ENCODE results near the gene ZNF385B.

ZNF385B gene

GRCh38 chr2:179744401-179744800 lies 117.0 kb downstream of the ZNF385B start:
- Histone ChIP-seq H3K79me2 (ENCODE audit: control insufficient read depth, insufficient read depth, low read length, poor library complexity) (no peaks in the 10 kb centered on the region), H2AFZ (ENCODE audit: insufficient read depth, low read length, poor library complexity) (no peak overlapping the region), H4K12ac (ENCODE audit: low read depth, low read length) (no peak overlapping the region), H3K18ac (ENCODE audit: low read length) (no peak overlapping the region), H3K4me2 (ENCODE audit: low read length) (no peak overlapping the region), H3K36me3 (ENCODE audit: control insufficient read depth in 1 of 2, insufficient read depth in 2 of 2, low read length in 2 of 2) (no peaks in the 10 kb centered on the region), H3K23ac (ENCODE audit: low read length) (no peak overlapping the region), H3K4me1 (ENCODE audit: control insufficient read depth in 1 of 2, insufficient read depth in 2 of 2, low read length in 2 of 2) (no peaks in the 10 kb centered on the region), H2BK120ac (ENCODE audit: insufficient read depth, low read length, poor library complexity) (no peak overlapping the region), H4K8ac (ENCODE audit: low read depth, low read length) (no peak overlapping the region), H3K4ac (ENCODE audit: low read depth, low read length) (no peak overlapping the region), H3K79me1 (ENCODE audit: low read length) (no peaks in the 10 kb centered on the region), H4K91ac (ENCODE audit: low read depth, low read length) (no peak overlapping the region), H2AK5ac (ENCODE audit: low read length) (no peak overlapping the region), H2BK5ac (ENCODE audit: low read depth, low read length, poor library complexity) (no peak overlapping the region), H3K27ac (ENCODE audit: low read depth, low read length) (no peak overlapping the region), H3K4me3 (ENCODE audit: low read depth, low read length) (no peak overlapping the region), H3K27me3 (ENCODE audit: insufficient read depth, low read length) (no peaks in the 10 kb centered on the region), H2BK12ac (ENCODE audit: low read length) (no peak overlapping the region), H3K9me3 (ENCODE audit: insufficient read depth, low read depth, low read length) (no peaks in the 10 kb centered on the region), H3K14ac (ENCODE audit: low read length) (no peak overlapping the region), H3K9ac (ENCODE audit: low read length) (no peak overlapping the region)
- WGBS (ENCODE audit: extremely low coverage, insufficient coverage, insufficient read length), result no CpG with 5 or more reads among the region's 5 CpGs
- no peak for DNase-seq

- H3K23ac ChIP-seq (ENCODE audit: low read length), result no peak overlapping the region
- no peaks in the 10 kb centered on the region for H3K4me1 ChIP-seq (ENCODE audit: control insufficient read depth in 1 of 2, insufficient read depth in 2 of 2, low read length in 2 of 2)
- H2BK5ac ChIP-seq (ENCODE audit: low read depth, low read length, poor library complexity), result no peak overlapping the region
- H3K14ac ChIP-seq (ENCODE audit: low read length), result no peak overlapping the region
- no peak overlapping the region for H3K27ac ChIP-seq (ENCODE audit: low read depth, low read length)
- no peak overlapping the region for H3K4ac ChIP-seq (ENCODE audit: low read depth, low read length)
- H3K18ac ChIP-seq (ENCODE audit: low read length), result no peak overlapping the region
- no peak overlapping the region for H2BK120ac ChIP-seq (ENCODE audit: insufficient read depth, low read length, poor library complexity)
- no peaks in the 10 kb centered on the region for H3K9me3 ChIP-seq (ENCODE audit: insufficient read depth, low read depth, low read length)
- H4K91ac ChIP-seq (ENCODE audit: low read depth, low read length), result no peak overlapping the region
- no peaks in the 10 kb centered on the region for H3K36me3 ChIP-seq (ENCODE audit: control insufficient read depth in 1 of 2, insufficient read depth in 2 of 2, low read length in 2 of 2)
- H2AK5ac ChIP-seq (ENCODE audit: low read length), result no peak overlapping the region
- no peak overlapping the region for H3K4me3 ChIP-seq (ENCODE audit: low read depth, low read length)
- H3K79me2 ChIP-seq (ENCODE audit: control insufficient read depth, insufficient read depth, low read length, poor library complexity), result no peaks in the 10 kb centered on the region
- DNase-seq, result no peak
- no peak overlapping the region for H3K4me2 ChIP-seq (ENCODE audit: low read length)
- no peaks in the 10 kb centered on the region for H3K27me3 ChIP-seq (ENCODE audit: insufficient read depth, low read length)
- H3K9ac ChIP-seq (ENCODE audit: low read length), result no peak overlapping the region
- no peak overlapping the region for H4K8ac ChIP-seq (ENCODE audit: low read depth, low read length)
- no peak overlapping the region for H2BK12ac ChIP-seq (ENCODE audit: low read length)
- H4K12ac ChIP-seq (ENCODE audit: low read depth, low read length), result no peak overlapping the region
- no peaks in the 10 kb centered on the region for H3K79me1 ChIP-seq (ENCODE audit: low read length)
- no peak overlapping the region for H2AFZ ChIP-seq (ENCODE audit: insufficient read depth, low read length, poor library complexity)
Measured at GRCh38 chr2:179741317-179741716, 120.1 kb downstream of the ZNF385B start.

- Histone ChIP-seq H3K18ac (ENCODE audit: low read length) (no peak overlapping the region), H3K4me2 (ENCODE audit: low read length) (no peak overlapping the region), H4K91ac (ENCODE audit: low read depth, low read length) (no peak overlapping the region), H3K27me3 (ENCODE audit: insufficient read depth, low read length) (no peaks in the 10 kb centered on the region), H3K4ac (ENCODE audit: low read depth, low read length) (no peak overlapping the region), H3K23ac (ENCODE audit: low read length) (no peak overlapping the region), H2AFZ (ENCODE audit: insufficient read depth, low read length, poor library complexity) (no peak overlapping the region), H3K4me1 (ENCODE audit: control insufficient read depth in 1 of 2, insufficient read depth in 2 of 2, low read length in 2 of 2) (no peaks in the 10 kb centered on the region), H2BK120ac (ENCODE audit: insufficient read depth, low read length, poor library complexity) (no peak overlapping the region), H3K36me3 (ENCODE audit: control insufficient read depth in 1 of 2, insufficient read depth in 2 of 2, low read length in 2 of 2) (no peaks in the 10 kb centered on the region), H3K79me2 (ENCODE audit: control insufficient read depth, insufficient read depth, low read length, poor library complexity) (no peaks in the 10 kb centered on the region), H2AK5ac (ENCODE audit: low read length) (no peak overlapping the region), H3K14ac (ENCODE audit: low read length) (no peak overlapping the region), H3K9me3 (ENCODE audit: insufficient read depth, low read depth, low read length) (no peaks in the 10 kb centered on the region), H4K12ac (ENCODE audit: low read depth, low read length) (no peak overlapping the region), H3K4me3 (ENCODE audit: low read depth, low read length) (no peak overlapping the region), H3K9ac (ENCODE audit: low read length) (no peak overlapping the region), H3K79me1 (ENCODE audit: low read length) (no peaks in the 10 kb centered on the region), H2BK12ac (ENCODE audit: low read length) (no peak overlapping the region), H2BK5ac (ENCODE audit: low read depth, low read length, poor library complexity) (no peak overlapping the region), H4K8ac (ENCODE audit: low read depth, low read length) (no peak overlapping the region), H3K27ac (ENCODE audit: low read depth, low read length) (no peak overlapping the region)
- WGBS (ENCODE audit: extremely low coverage, insufficient coverage, insufficient read length), result no CpG with 5 or more reads among the region's 1 CpG
- no peak for DNase-seq
Measured at GRCh38 chr2:179729966-179730365, 131.4 kb downstream of the ZNF385B start.

- Histone ChIP-seq H2AK5ac (ENCODE audit: low read length) (no peak overlapping the region), H3K23ac (ENCODE audit: low read length) (no peak overlapping the region), H3K4ac (ENCODE audit: low read depth, low read length) (no peak overlapping the region), H3K14ac (ENCODE audit: low read length) (no peak overlapping the region), H2AFZ (ENCODE audit: insufficient read depth, low read length, poor library complexity) (no peak overlapping the region), H3K79me2 (ENCODE audit: control insufficient read depth, insufficient read depth, low read length, poor library complexity) (no peaks in the 10 kb centered on the region), H3K9ac (ENCODE audit: low read length) (no peak overlapping the region), H3K36me3 (ENCODE audit: control insufficient read depth in 1 of 2, insufficient read depth in 2 of 2, low read length in 2 of 2) (no peaks in the 10 kb centered on the region), H2BK120ac (ENCODE audit: insufficient read depth, low read length, poor library complexity) (no peak overlapping the region), H2BK12ac (ENCODE audit: low read length) (no peak overlapping the region), H3K4me1 (ENCODE audit: control insufficient read depth in 1 of 2, insufficient read depth in 2 of 2, low read length in 2 of 2) (no peaks in the 10 kb centered on the region), H2BK5ac (ENCODE audit: low read depth, low read length, poor library complexity) (no peak overlapping the region), H3K27me3 (ENCODE audit: insufficient read depth, low read length) (no peaks in the 10 kb centered on the region), H3K9me3 (ENCODE audit: insufficient read depth, low read depth, low read length) (no peaks in the 10 kb centered on the region), H3K18ac (ENCODE audit: low read length) (no peak overlapping the region), H4K8ac (ENCODE audit: low read depth, low read length) (no peak overlapping the region), H3K4me3 (ENCODE audit: low read depth, low read length) (no peak overlapping the region), H3K79me1 (ENCODE audit: low read length) (no peaks in the 10 kb centered on the region), H4K91ac (ENCODE audit: low read depth, low read length) (no peak overlapping the region), H4K12ac (ENCODE audit: low read depth, low read length) (no peak overlapping the region), H3K4me2 (ENCODE audit: low read length) (no peak overlapping the region), H3K27ac (ENCODE audit: low read depth, low read length) (no peak overlapping the region)
- no CpG with 5 or more reads among the region's 5 CpGs for WGBS (ENCODE audit: extremely low coverage, insufficient coverage, insufficient read length)
- DNase-seq, result peak; percentile 6 to 53
Measured at GRCh38 chr2:179726461-179727180, 134.8 kb downstream of the ZNF385B start.
